Measurements from ENCODE around the gene FBXO9.
A peak's percentile ranks its signal among the peaks of the same experiment; 100 is the strongest.

Gene FBXO9

GRCh38 chr6:53104916-53105315 lies 39.7 kb downstream of the FBXO9 start (continued):
- TF ChIP-seq TSHZ2 (CRISPR knock-in tag; IDR thresholded peaks at IDR 0.05) (no peak), CSDC2 (CRISPR knock-in tag; IDR thresholded peaks at IDR 0.05) (no peak), ARNTL (CRISPR knock-in tag; IDR thresholded peaks at IDR 0.05; ENCODE audit: borderline replicate concordance, low read depth) (no peak)

GRCh38 chr6:53107091-53107490 lies 41.9 kb downstream of the FBXO9 start:
- TF ChIP-seq ZFP30 (CRISPR knock-in tag; IDR thresholded peaks at IDR 0.05) (no peak), RARB (CRISPR knock-in tag; IDR thresholded peaks at IDR 0.05) (no peak), TCF4 (CRISPR knock-in tag; IDR thresholded peaks at IDR 0.05; ENCODE audit: borderline replicate concordance) (no peak), PATZ1 (CRISPR knock-in tag; IDR thresholded peaks at IDR 0.05; ENCODE audit: borderline replicate concordance) (no peak), POU6F1 (CRISPR knock-in tag; IDR thresholded peaks at IDR 0.05; ENCODE audit: borderline replicate concordance, low read depth) (no peak), TOX (CRISPR knock-in tag; IDR thresholded peaks at IDR 0.05; ENCODE audit: borderline replicate concordance) (no peak), ZNF8 (CRISPR knock-in tag; IDR thresholded peaks at IDR 0.05) (no peak), ZNF70 (CRISPR knock-in tag; IDR thresholded peaks at IDR 0.05) (no peak), ZC3H10 (CRISPR knock-in tag; IDR thresholded peaks at IDR 0.05) (no peak), SNAI2 (CRISPR knock-in tag; IDR thresholded peaks at IDR 0.05) (no peak), CSRNP3 (CRISPR knock-in tag; IDR thresholded peaks at IDR 0.05) (no peak), GLIS3 (CRISPR knock-in tag; IDR thresholded peaks at IDR 0.05) (no peak)
- ATAC-seq: peak; percentile 73

GRCh38 chr6:53109612-53110011 lies 44.4 kb downstream of the FBXO9 start:
- ATAC-seq: no peak
- TF ChIP-seq ZNF565 (CRISPR knock-in tag; conservative IDR thresholded peaks at IDR 0.05; ENCODE audit: low read depth) (no peak), OSR1 (CRISPR knock-in tag; IDR thresholded peaks at IDR 0.05) (no peak), TOX (CRISPR knock-in tag; IDR thresholded peaks at IDR 0.05; ENCODE audit: borderline replicate concordance) (no peak), ZFP3 (CRISPR knock-in tag; IDR thresholded peaks at IDR 0.05) (no peak)

GRCh38 chr6:53111865-53112264 lies 46.7 kb downstream of the FBXO9 start:
- ATAC-seq: no peak
- no peak for TF ChIP-seq ARNTL (CRISPR knock-in tag; IDR thresholded peaks at IDR 0.05; ENCODE audit: borderline replicate concordance, low read depth)
- no peak for TF ChIP-seq CSDC2 (CRISPR knock-in tag; IDR thresholded peaks at IDR 0.05)
- TF ChIP-seq ZNF8 (CRISPR knock-in tag; IDR thresholded peaks at IDR 0.05): no peak
- TF ChIP-seq ZC3H10 (CRISPR knock-in tag; IDR thresholded peaks at IDR 0.05): no peak
- no peak for TF ChIP-seq TOX (CRISPR knock-in tag; IDR thresholded peaks at IDR 0.05; ENCODE audit: borderline replicate concordance)
- TF ChIP-seq PATZ1 (CRISPR knock-in tag; IDR thresholded peaks at IDR 0.05; ENCODE audit: borderline replicate concordance): no peak
- TF ChIP-seq OSR1 (CRISPR knock-in tag; IDR thresholded peaks at IDR 0.05): no peak
- no peak for TF ChIP-seq CREB5 (CRISPR knock-in tag; IDR thresholded peaks at IDR 0.05; ENCODE audit: low read depth)
- no peak for TF ChIP-seq ZFP3 (CRISPR knock-in tag; IDR thresholded peaks at IDR 0.05)
- TF ChIP-seq PPARA (CRISPR knock-in tag; IDR thresholded peaks at IDR 0.05; ENCODE audit: borderline replicate concordance): no peak
- no peak for TF ChIP-seq ISL1 (CRISPR knock-in tag; IDR thresholded peaks at IDR 0.05)
- TF ChIP-seq RARB (CRISPR knock-in tag; IDR thresholded peaks at IDR 0.05): no peak
- TF ChIP-seq POU6F1 (CRISPR knock-in tag; IDR thresholded peaks at IDR 0.05; ENCODE audit: borderline replicate concordance, low read depth): no peak

Measured in SK-N-SH treated with all-trans-retinoic acid at 6 μM for 48 hours (cell line).